ENCODE data around the gene FBXO11. TPM values are rescaled to one million over a fixed set of nuclear protein-coding genes. Genes with fewer than 3 reads are reported as not detected.
"Not testable (repeated sequence)": the region's sequence is repeated elsewhere in the genome, so short reads cannot be mapped to it uniquely, and the experiment has no call there.

Gene FBXO11
- total RNA-seq, 2 donors from 2014 or later, result 53.8 to 99.8 TPM

GRCh38 chr2:47903781-47904490, 2.4 kb downstream of the FBXO11 start:
- Histone ChIP-seq H3K9me3 (no peaks in the 10 kb centered on the region), H3K27ac (peak overlapping the region; percentile 86 to 99), H3K4me3 (peak overlapping the region; percentile 100), H3K27me3 (replicated peaks; ENCODE audit: insufficient read depth) (no peaks in the 10 kb centered on the region), H3K4me1 (ENCODE audit: control insufficient read depth in 1 of 2, low read depth in 2 of 2) (peaks cover 32 to 33% of the 10 kb centered on the region in 2 donors), H3K36me3 (no peaks in the 10 kb centered on the region)
- no peak for TF ChIP-seq CTCF (IDR thresholded peaks at IDR 0.05)
- no peak for ATAC-seq (ENCODE audit: insufficient number of reproducible peaks, low FRiP score, low read depth)
- DNase-seq (ENCODE audit: low spot score), result no peak

GRCh38 chr2:47901892-47902291, 4.4 kb downstream of the FBXO11 start:
- not testable (repeated sequence) for H3K27me3 ChIP-seq (replicated peaks; ENCODE audit: insufficient read depth); H3K36me3 ChIP-seq; H3K4me3 ChIP-seq; ATAC-seq (ENCODE audit: insufficient number of reproducible peaks, low FRiP score, low read depth); H3K9me3 ChIP-seq; DNase-seq (ENCODE audit: low spot score); H3K27ac ChIP-seq
- peaks cover 48 to 51% of the 10 kb centered on the region in 2 donors for H3K4me1 ChIP-seq (ENCODE audit: control insufficient read depth in 1 of 2, low read depth in 2 of 2)

- peaks cover 52 to 61% of the 10 kb centered on the region in 2 donors for H3K4me1 ChIP-seq (ENCODE audit: control insufficient read depth in 1 of 2, low read depth in 2 of 2)
- no peaks in the 10 kb centered on the region for H3K27me3 ChIP-seq (replicated peaks; ENCODE audit: insufficient read depth)
- H3K4me3 ChIP-seq, result no peak overlapping the region
- H3K36me3 ChIP-seq, result no peaks in the 10 kb centered on the region
- TF ChIP-seq CTCF (IDR thresholded peaks at IDR 0.05), result no peak
- H3K9me3 ChIP-seq, result no peaks in the 10 kb centered on the region
- ATAC-seq (ENCODE audit: insufficient number of reproducible peaks, low FRiP score, low read depth) (no peak), DNase-seq (ENCODE audit: low spot score) (no peak)
- H3K27ac ChIP-seq, result no peak overlapping the region
Observed at GRCh38 chr2:47900857-47901256, 5.4 kb downstream of the FBXO11 start.

DNA sequence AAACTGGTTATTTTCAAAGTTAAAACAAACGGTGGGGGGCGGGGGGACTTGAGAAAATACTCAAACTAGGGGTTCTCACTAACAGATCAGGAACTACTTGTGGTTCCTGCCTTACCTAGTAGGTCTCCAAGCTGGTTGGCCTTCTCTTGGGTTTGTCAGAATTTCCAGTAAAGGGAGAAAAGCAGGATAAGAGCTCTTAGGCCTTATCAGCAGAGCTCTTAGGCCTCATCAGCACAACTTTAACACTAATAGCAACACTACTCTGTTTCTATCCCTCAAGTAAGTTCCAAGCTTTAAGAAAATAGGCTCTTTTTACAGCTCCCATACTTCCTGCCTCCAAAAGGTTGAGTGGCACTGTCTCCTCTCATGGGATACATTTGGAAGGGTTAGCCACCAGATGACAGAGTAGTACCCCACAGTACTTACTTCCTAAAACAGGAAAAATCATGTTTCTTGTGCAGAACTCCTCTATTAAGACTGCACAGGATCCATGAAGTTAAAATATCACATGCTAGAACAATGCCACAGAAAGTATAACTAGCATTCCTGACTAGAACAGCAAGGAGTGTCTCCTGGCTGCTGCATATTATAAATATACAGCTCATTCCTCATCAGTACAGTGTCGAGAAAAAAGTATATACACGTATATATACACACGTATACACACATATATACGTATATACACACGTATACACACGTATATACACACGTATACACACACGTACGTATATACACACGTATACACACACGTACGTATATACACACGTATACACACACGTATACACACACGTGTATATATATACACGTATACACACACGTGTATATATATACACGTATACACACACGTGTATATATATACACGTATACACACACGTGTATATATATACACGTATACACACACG, 6.1 kb downstream of the FBXO11 start:
- H3K4me3 ChIP-seq, result no peak overlapping the region
- peak overlapping the region in 1 of 2 donors; percentile 2 for H3K27ac ChIP-seq
- no peaks in the 10 kb centered on the region for H3K9me3 ChIP-seq
- H3K4me1 ChIP-seq (ENCODE audit: control insufficient read depth in 1 of 2, low read depth in 2 of 2), result peaks cover 55 to 67% of the 10 kb centered on the region in 2 donors
- ATAC-seq (ENCODE audit: insufficient number of reproducible peaks, low FRiP score, low read depth) (no peak), DNase-seq (ENCODE audit: low spot score) (no peak)
- H3K27me3 ChIP-seq (replicated peaks; ENCODE audit: insufficient read depth), result no peaks in the 10 kb centered on the region
- TF ChIP-seq CTCF (IDR thresholded peaks at IDR 0.05), result no peak
- no peaks in the 10 kb centered on the region for H3K36me3 ChIP-seq

DNA sequence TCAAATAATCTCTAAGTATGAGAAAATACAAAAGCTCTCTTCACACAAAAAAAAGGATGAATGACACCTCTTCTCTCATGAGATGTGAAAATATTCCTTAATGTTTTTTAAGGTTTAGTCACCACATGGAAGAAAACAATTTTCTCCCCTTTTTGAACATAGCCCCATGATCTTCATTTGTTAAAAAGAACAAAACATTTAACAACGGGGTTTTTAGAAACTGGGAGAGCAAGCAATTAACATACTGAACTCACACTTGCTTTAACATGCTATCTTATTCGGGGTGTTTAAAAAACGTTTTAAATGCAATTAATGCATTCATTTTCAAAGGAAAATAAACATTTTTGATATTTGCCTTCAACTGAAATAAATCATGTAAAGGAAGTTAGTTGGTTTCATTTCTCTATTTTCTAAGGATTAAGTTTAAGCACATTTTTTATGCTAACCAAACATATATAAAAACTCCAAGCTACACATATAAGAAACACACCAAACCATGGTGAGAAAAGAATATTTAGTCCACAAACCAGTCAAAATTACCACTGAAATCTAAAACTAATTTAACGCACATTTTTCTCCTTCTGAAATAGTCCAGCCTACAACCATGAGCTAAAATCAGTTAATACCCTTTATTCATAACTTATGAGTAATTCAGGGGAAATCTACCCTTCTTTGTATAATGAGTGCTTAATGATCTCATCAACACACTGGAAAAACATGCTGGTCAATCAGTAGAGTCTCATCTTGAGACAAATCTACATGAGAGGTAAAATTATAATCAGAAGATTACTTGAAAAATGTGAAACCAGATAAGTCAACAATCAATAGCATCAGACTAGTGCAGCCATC, 8.2 kb downstream of the FBXO11 start:
- Histone ChIP-seq H3K27me3 (replicated peaks; ENCODE audit: insufficient read depth) (no peaks in the 10 kb centered on the region), H3K9me3 (no peaks in the 10 kb centered on the region), H3K4me1 (ENCODE audit: control insufficient read depth in 1 of 2, low read depth in 2 of 2) (peaks cover 55 to 81% of the 10 kb centered on the region in 2 donors), H3K27ac (no peak overlapping the region), H3K36me3 (no peaks in the 10 kb centered on the region), H3K4me3 (no peak overlapping the region)
- ATAC-seq (ENCODE audit: insufficient number of reproducible peaks, low FRiP score, low read depth), result no peak
- no peak for DNase-seq (ENCODE audit: low spot score)
- TF ChIP-seq CTCF (IDR thresholded peaks at IDR 0.05), result no peak

GRCh38 chr2:47897191-47897882, 9.0 kb downstream of the FBXO11 start:
- not testable (repeated sequence) for H3K4me3 ChIP-seq; H3K27me3 ChIP-seq (replicated peaks; ENCODE audit: insufficient read depth); DNase-seq (ENCODE audit: low spot score); H3K27ac ChIP-seq; H3K9me3 ChIP-seq; ATAC-seq (ENCODE audit: insufficient number of reproducible peaks, low FRiP score, low read depth); H3K36me3 ChIP-seq
- H3K4me1 ChIP-seq (ENCODE audit: control insufficient read depth in 1 of 2, low read depth in 2 of 2), result peaks cover 53 to 75% of the 10 kb centered on the region in 2 donors

All from thoracic aorta (tissue), 2 donors.